ENCODE measurements around the gene SLC2A11. TPM values are rescaled to one million over a fixed set of nuclear protein-coding genes. Genes with fewer than 3 reads are reported as not detected.

The SLC2A11 gene
- total RNA-seq (2022; extraction: Qiagen RNA extraction; ENCODE audit: low read depth) = 7.2 to 11.0 TPM (median 9.2 TPM) in 5 replicates

DNA sequence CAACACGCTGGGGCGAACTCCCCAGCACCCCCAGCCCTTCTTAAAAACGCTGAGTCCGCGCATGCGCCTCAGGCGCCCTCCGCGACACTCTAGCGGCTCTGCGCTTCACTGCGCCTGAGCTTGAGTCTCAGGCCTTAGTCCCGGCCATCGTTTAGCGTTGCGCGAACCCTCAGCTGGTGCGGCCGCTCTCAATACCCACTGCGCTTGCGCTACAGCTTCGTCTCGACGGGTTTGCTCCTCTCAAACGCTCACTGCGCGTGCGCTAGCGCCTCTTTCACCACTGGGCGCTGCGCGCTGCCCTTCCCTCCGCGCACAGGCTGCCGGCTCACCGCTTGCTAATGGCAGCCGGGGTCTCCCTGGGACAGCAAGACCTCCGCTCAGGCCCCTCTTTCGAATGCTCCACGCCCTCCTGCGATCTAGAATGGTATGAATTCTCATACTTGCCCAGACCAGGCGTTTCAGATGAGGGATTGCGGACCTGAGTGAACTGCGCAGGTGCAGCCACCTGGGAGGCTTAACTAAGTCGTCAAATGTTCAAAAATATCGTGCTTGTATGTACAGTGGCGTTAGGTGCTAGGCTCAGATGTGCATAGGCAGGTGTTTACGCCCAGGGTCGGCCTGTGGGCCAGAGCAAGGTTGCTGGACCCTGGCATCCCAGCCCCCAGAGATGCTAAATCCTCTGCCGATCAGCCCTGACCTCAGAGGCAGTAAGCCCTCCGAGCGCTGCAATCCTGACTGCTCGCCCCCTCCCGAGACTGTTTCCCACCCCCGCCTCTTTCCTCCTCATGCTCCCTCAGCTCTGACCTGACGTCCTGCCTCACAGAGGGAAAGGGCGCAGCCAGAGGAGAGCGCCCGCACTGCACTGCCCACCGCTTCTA lies at the start of gene SLC2A11:
SLC2A11 (plus strand) TSS at position 270 of the 878 bp plus-strand sequence; CDS start at position 395, 125 bp downstream.

DNA sequence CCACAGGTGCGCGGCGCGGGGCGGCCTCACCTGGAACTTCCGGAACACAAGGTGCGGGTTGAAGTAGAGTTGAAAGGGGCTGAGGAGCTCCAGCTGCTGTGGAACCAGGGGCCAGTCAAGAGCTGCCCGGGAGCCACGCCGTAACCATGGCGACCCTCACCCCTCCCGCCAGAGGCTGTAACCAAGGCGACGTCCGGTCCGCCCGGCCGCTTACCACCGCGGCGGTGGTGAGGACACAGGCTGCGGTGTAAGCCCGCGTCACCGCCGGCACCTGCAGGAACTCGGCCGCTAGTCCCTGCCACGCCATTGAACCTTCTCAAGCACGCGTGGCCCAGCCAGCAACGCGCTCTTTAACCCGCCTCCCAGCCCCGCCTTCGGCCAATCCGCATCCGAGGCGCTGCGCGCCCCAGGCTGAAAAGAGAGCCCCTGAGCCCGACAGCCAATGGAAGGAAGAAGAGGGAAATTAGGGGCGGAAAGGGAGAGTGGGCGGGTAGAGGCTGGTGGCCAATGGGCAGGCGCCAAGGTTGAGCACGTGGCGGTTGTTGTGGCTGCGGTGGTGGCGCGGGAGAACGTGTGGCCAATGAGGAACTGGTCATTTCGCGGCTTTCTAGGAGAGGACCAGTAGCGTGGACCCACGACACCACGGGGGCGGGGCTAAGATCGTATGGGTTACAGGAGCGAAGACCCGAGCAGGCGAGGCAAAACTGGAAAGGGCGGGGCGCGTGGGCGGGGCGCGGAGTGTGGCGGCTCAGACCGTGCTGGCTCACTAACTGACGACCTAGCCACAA lies 18.8 kb upstream of the SLC2A11 start, which contains the start of gene DERL3:
DERL3 (minus strand) TSS at position 326 of the 788 bp plus-strand sequence; CDS start at position 307, 19 bp downstream.

DNA sequence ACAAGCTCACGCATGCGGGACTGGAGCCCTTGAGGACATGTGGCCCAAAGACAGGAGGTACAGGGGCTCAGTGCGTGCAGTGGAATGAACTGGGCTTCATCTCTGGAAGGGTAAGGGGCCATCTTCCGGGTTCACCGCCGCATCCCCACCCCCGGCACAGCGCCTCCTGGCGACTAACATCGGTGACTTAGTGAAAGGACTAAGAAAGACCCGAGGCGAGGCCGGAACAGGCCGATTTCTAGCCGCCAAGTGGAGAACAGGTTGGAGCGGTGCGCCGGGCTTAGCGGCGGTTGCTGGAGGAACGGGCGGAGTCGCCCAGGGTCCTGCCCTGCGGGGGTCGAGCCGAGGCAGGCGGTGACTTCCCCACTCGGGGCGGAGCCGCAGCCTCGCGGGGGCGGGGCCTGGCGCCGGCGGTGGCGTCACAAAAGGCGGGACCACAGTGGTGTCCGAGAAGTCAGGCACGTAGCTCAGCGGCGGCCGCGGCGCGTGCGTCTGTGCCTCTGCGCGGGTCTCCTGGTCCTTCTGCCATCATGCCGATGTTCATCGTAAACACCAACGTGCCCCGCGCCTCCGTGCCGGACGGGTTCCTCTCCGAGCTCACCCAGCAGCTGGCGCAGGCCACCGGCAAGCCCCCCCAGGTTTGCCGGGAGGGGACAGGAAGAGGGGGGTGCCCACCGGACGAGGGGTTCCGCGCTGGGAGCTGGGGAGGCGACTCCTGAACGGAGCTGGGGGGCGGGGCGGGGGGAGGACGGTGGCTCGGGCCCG lies 36.5 kb downstream of the SLC2A11 start, which contains the start of gene MIF:
MIF (plus strand) TSS at position 439 of the 765 bp plus-strand sequence; CDS start at position 531, 92 bp downstream.

Other genes with a start within 250 kb of the SLC2A11 start
- 0.28 to 0.52 TPM (median 0.39 TPM) in 3 of 5 replicates, not detected in the others for gene DRICH1, start 225.6 kb upstream of the SLC2A11 start, total RNA-seq (2022; extraction: Qiagen RNA extraction; ENCODE audit: low read depth)
- gene RGL4, start 166.9 kb upstream of the SLC2A11 start, total RNA-seq (2022; extraction: Qiagen RNA extraction; ENCODE audit: low read depth) = not detected in 5 replicates
- 0.93 to 1.2 TPM (median 1.1 TPM) in 5 replicates for gene ZNF70, start 106.8 kb upstream of the SLC2A11 start, total RNA-seq (2022; extraction: Qiagen RNA extraction; ENCODE audit: low read depth)
- gene VPREB3, start 103.5 kb upstream of the SLC2A11 start, total RNA-seq (2022; extraction: Qiagen RNA extraction; ENCODE audit: low read depth) = 0.65 to 1.3 TPM (median 0.76 TPM) in 4 of 5 replicates, not detected in the other
- not detected in 5 replicates for gene C22orf15, start 94.9 kb upstream of the SLC2A11 start, total RNA-seq (2022; extraction: Qiagen RNA extraction; ENCODE audit: low read depth)
- 90.5 to 192 TPM (median 178 TPM) in 5 replicates for gene CHCHD10, start 89.9 kb upstream of the SLC2A11 start, total RNA-seq (2022; extraction: Qiagen RNA extraction; ENCODE audit: low read depth)
- gene MMP11, start 85.0 kb upstream of the SLC2A11 start, total RNA-seq (2022; extraction: Qiagen RNA extraction; ENCODE audit: low read depth) = 0.18 to 0.66 TPM (median 0.32 TPM) in 5 replicates
- 49.8 to 59.1 TPM (median 54.2 TPM) in 5 replicates for gene SMARCB1, start 70.9 kb upstream of the SLC2A11 start, total RNA-seq (2022; extraction: Qiagen RNA extraction; ENCODE audit: low read depth)
- 0.31 to 0.68 TPM (median 0.65 TPM) in 5 replicates for gene DERL3, start 18.9 kb upstream of the SLC2A11 start, total RNA-seq (2022; extraction: Qiagen RNA extraction; ENCODE audit: low read depth)
- gene MIF, start 36.5 kb downstream of the SLC2A11 start, total RNA-seq (2022; extraction: Qiagen RNA extraction; ENCODE audit: low read depth) = 417 to 979 TPM (median 841 TPM) in 5 replicates
- 0.21 to 0.40 TPM (median 0.21 TPM) in 3 of 5 replicates, not detected in the others for gene GSTT2B, start 103.3 kb downstream of the SLC2A11 start, total RNA-seq (2022; extraction: Qiagen RNA extraction; ENCODE audit: low read depth)
- 1.5 to 2.4 TPM (median 1.7 TPM) in 5 replicates for gene DDTL, start 109.0 kb downstream of the SLC2A11 start, total RNA-seq (2022; extraction: Qiagen RNA extraction; ENCODE audit: low read depth)
- gene DDT, start 116.6 kb downstream of the SLC2A11 start, total RNA-seq (2022; extraction: Qiagen RNA extraction; ENCODE audit: low read depth) = 84.5 to 162 TPM (median 148 TPM) in 5 replicates
- not detected in 5 replicates for gene GSTT2, start 122.3 kb downstream of the SLC2A11 start, total RNA-seq (2022; extraction: Qiagen RNA extraction; ENCODE audit: low read depth)
- gene GSTT4, start 147.6 kb downstream of the SLC2A11 start, total RNA-seq (2022; extraction: Qiagen RNA extraction; ENCODE audit: low read depth) = not detected in 5 replicates
- gene CABIN1, start 153.4 kb downstream of the SLC2A11 start, total RNA-seq (2022; extraction: Qiagen RNA extraction; ENCODE audit: low read depth) = 13.7 to 34.5 TPM (median 27.5 TPM) in 5 replicates

Data from A549 treated with ZK216348 at 1 μM for 4 hours (cell line).